Mesodermal cell (in vitro differentiated cells): ENCODE data around the gene COQ10A.
A peak's percentile ranks its signal among the peaks of the same experiment; 100 is the strongest.
"Not testable (repeated sequence)": the region's sequence is repeated elsewhere in the genome, so short reads cannot be mapped to it uniquely, and the experiment has no call there.

Source experiments
- H3K27ac ChIP-seq: 2 replicates; pipeline ENCODE4 v1.7.0; 2013; ENCODE audit warnings: mild to moderate bottlenecking, low read depth, low read length, moderate library complexity; ENCODE audit not compliant: severe bottlenecking
- H3K36me3 ChIP-seq: 2 replicates; pipeline ENCODE4 v1.7.1; 2013; ENCODE audit warnings: mild to moderate bottlenecking, low read length, moderate library complexity; ENCODE audit not compliant: control insufficient read depth, insufficient read depth
- H3K4me1 ChIP-seq: one replicate; pipeline ENCODE4 v1.7.1; 2013; ENCODE audit warnings: mild to moderate bottlenecking, low read length; ENCODE audit not compliant: insufficient read depth, control insufficient read depth, poor library complexity, severe bottlenecking
- H3K4me3 ChIP-seq: 2 replicates; pipeline ENCODE4 v1.7.0; 2013; ENCODE audit warnings: low read length, control low read depth, mild to moderate bottlenecking; ENCODE audit not compliant: insufficient read depth, poor library complexity, severe bottlenecking; ENCODE audit errors: extremely low read depth
- H3K9me3 ChIP-seq: 2 replicates; pipeline ENCODE4 v1.7.1; 2013; ENCODE audit warnings: mild to moderate bottlenecking, low read length, moderate library complexity; ENCODE audit not compliant: control insufficient read depth
- WGBS, 2 experiments: methylation state at CpG; one replicate each; pipeline ENCODE4 v1.1.5; 2013; ENCODE audit warnings: missing lambda C conversion rate in 2 of 2; ENCODE audit not compliant: insufficient coverage in 2 of 2; 5-methylcytosine and 5-hydroxymethylcytosine counted together

Gene COQ10A

DNA sequence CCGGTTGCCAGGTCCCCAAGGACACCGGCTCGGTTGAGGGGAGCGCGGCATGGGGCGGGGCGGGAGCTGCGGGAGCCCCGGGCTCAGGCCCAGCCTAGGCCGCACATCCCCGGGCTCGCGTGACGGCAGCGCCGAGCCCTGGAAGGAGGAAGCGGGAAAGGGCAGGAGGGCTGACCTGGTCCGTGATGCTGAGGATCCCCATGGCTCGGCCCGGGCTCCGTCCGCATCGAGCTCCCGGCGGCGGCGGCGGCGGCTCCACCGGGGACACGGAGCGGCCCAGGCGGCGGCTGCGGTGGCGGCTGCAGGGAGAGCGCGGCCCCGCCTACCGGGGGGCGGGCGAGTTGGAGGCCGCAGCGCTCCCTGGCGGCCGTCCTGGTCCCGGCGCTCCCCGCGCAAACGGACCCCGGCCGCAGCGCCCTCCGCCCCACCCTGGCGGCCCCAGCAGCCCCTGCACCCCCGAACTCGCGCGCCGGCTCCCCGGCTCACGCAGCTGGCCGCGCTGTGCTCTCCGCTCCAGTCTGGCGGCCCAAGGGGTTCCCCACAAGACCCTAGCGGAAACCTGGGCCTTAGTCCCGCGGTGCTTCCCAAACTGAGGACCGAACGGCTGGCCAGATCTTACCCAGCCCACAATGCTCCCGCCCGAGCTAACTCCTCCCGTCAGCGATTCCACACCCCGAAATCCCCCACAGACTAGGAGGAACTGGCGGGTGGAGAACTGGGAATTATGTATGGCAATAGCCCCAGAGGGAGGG is 8.5 kb upstream of the COQ10A start, which contains the start of gene ANKRD52:
Gene ANKRD52 (minus strand): TSS at position 317 of the 752 bp plus-strand sequence. CDS start 115 bp downstream, at position 202.
- 0% methylated on average over 47 to 62 of the region's 78 CpGs for WGBS, 2 experiments
- peaks cover 40% of the 10 kb centered on the region for H3K36me3 ChIP-seq

DNA sequence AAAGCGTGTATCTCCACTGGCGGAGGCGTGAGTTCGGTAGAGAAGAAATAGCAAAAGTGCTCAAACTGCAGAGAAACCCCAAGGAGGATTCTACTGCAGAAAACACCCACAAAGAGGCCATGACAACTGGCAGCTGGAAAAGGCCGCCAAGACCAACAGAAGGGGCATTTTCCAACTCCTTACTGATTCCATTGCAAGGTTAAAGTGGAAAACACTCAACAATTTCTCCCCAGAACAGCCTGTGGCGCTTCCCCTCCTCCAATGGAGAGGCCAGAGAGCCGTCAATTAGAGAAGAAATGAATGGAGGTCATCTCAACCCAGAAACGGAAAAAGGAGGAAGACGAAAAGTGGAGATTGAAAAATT is 7.9 kb upstream of the COQ10A start:
- Histone ChIP-seq H3K4me3 (peak overlapping the region; percentile 99), H3K27ac (no peak overlapping the region)
- 34 to 54% methylated on average over 4 to 6 of the region's 9 CpGs for WGBS, 2 experiments

More for the DNA sequence above, 8.5 kb upstream of the COQ10A start, which contains the start of gene ANKRD52:
- Histone ChIP-seq H3K9me3 (no peaks in the 10 kb centered on the region), H3K4me1 (peaks cover 11% of the 10 kb centered on the region), H3K4me3 (peak within 1 kb of the TSS; percentile 99), H3K27ac (peak within 1 kb of the TSS; percentile 59)

DNA sequence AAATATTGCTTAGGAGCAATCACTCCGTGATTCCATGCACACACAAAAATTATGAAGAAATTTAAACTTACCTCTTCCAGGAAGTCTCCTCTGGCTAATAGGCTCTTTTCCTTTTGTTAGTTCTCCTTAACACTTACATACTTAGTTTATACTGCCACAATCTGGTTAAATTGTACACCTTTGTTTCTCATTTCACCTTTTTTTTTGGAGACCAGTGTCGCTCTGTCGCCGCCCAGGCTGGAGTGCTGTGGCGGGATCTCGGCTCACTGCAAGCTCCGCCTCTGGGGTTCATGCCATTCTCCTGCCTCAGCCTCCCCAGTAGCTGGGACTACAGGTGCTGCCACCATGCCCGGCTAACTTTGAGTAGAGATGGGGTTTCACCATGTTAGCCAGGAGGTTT is 6.4 kb upstream of the COQ10A start:
- no peaks in the 10 kb centered on the region for H3K9me3 ChIP-seq
- peaks cover 11% of the 10 kb centered on the region for H3K4me1 ChIP-seq
- no peak overlapping the region for H3K27ac ChIP-seq
- 96 to 97% methylated on average over 5 to 7 of the region's 8 CpGs for WGBS, 2 experiments
- peaks cover 19% of the 10 kb centered on the region for H3K36me3 ChIP-seq
- no peak overlapping the region for H3K4me3 ChIP-seq

More for the DNA sequence above, 7.9 kb upstream of the COQ10A start:
- Histone ChIP-seq H3K36me3 (peaks cover 35% of the 10 kb centered on the region), H3K9me3 (no peaks in the 10 kb centered on the region), H3K4me1 (peaks cover 11% of the 10 kb centered on the region)

DNA sequence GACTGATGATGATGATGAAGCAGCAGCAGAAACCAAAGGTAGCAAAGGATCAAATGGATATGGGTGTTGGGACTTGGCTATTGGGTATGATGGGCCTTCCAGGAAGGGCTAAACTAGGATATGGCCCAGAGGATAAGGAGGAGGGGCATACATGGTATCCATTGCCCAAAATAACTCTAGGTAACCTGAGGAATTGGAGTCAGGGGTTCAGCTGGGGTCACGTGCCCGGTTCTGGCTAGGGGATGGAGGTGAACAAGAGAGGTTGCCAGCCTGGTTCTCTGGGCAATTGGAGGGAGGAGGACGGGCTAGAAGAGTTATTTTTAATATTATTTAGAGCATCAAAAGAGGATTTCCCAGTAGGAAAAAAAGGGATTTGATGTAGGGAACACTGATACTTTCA is 5.8 kb upstream of the COQ10A start:
- Histone ChIP-seq H3K27ac (no peak overlapping the region), H3K36me3 (peaks cover 13% of the 10 kb centered on the region), H3K4me1 (peaks cover 11% of the 10 kb centered on the region), H3K9me3 (no peaks in the 10 kb centered on the region), H3K4me3 (no peak overlapping the region)
- 100% methylated on average over 3 of the region's 3 CpGs; no CpG with 5 or more reads in 1 of the 2 experiments for WGBS, 2 experiments

DNA sequence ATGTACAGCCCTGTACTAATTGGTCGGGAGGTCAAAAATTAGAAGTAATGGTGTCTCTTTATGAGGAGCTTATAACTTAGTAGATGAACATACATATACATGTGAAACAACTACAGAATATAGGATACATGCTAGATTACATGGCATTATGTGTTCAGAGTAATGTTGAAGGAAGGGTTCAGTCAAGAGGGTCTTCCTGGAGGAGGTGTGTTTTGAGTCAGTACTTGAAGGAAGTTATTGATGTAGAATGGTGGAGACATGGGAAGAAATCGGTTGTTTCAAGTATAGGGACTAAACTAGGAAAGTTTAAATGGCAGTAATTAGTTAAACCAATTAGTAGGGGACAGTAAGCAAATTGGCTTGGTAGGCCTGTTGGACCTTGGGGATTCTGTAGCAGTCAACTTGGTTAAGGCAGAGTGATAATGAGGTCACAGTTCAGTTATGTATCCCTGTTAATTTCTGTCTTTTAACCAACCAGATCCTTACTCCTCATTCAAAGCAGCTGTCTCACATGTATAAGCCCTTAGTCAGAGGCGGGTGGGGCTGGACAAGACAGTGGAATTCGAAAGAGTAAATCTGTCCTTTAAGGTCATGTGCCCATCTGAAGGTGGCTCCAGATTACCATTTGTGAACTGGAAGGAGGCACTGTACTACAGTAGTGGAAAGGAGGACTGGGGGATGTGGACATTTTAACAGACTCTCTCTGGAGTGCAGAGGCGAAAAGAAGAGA is 5.1 kb upstream of the COQ10A start:
- no peaks in the 10 kb centered on the region for H3K9me3 ChIP-seq
- H3K36me3 ChIP-seq: peaks cover 6% of the 10 kb centered on the region
- WGBS, 2 experiments: 92 to 93% methylated on average over 3 to 4 of the region's 5 CpGs

DNA sequence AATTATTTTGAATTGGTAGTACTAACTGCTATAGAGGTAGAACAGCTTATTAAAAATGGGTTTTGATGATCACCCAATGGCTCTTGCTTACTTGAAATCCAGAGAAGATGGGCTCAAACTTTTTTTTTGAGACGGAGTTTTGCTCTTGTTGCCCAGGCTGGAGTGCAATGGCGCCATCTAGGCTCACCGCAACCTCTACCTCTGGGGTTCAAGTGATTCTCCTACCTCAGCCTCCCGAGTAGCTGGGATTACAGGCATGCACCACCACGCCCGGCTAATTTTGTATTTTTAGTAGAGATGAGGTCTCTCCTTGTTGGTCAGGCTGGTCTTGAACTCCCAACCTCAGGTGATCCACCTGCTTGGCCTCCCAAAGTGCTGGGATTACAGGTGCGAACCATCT is 3.8 kb upstream of the COQ10A start:
- not testable (repeated sequence) for H3K36me3 ChIP-seq, H3K4me1 ChIP-seq, H3K4me3 ChIP-seq, H3K27ac ChIP-seq, H3K9me3 ChIP-seq
- WGBS, 2 experiments: 86 to 96% methylated on average over 3 to 5 of the region's 7 CpGs

More for the DNA sequence above, 5.1 kb upstream of the COQ10A start:
- Histone ChIP-seq H3K27ac (peak overlapping the region; percentile 68), H3K4me3 (no peak overlapping the region), H3K4me1 (peaks cover 7% of the 10 kb centered on the region)

DNA sequence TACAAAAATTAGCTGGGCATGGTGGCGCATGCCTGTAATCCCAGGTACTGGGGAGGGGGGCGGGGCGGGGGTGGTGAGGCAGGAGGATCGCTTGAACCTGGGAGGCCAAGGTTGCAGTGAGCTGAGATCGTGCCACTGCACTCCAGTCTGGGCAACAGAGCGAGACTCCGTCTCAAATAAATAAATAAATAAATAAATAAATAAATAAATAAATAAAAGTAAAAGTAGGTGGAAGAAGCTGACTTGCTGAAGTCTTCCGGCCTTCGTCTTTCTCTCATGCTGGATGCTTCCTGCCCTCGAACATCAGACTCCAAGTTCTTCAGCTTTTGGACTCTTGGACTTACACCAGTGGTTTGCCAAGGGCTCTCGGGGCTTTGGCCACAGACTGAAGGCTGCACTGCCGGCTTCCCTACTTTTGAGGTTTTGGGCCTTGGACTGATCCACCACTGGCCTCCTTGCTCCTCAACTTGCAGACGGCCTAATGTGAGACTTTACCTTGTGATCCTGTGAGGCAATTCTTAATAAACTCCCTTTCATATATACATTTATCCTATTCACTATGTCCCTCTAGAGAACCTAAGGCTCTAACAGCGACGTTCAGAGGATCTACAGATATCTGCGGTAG is 562 bp upstream of the COQ10A start:
- peak overlapping the region; percentile 64 for H3K4me3 ChIP-seq
- H3K4me1 ChIP-seq, H3K9me3 ChIP-seq: not testable (repeated sequence)
- H3K36me3 ChIP-seq: peaks cover 20% of the 10 kb centered on the region
- H3K27ac ChIP-seq: peak overlapping the region; percentile 95
- 59 to 72% methylated on average over 9 to 13 of the region's 16 CpGs for WGBS, 2 experiments

DNA sequence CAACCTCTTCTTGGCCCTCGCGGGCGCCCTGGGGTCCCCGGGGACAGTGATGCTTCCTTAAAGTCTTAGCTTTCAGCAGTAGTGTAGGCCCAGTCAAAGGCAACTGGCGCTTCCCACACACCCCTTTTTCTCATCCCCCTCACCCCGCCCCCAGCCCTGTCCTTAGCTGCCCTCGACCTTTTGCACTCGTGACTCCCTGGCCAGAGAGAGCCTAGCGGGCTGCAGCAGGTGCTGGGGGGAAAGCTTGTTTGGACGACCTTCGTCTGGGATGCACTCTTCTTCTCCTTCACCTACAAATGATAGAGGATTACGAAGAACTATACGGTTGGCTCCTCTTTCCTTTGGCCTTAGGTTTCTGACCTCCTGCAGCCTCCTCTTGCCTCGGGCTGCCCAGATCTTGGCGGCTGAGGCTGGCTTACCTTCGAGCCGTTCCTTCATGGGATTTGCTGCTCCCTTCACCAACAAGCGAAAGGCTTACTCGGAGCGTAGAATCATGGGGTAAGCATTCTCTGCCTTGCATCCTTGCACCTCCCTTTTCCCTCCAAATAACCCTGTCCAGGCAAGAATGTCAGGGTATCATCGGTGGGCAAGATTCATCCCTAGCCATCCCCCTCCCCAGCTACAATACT is 815 bp downstream of the COQ10A start:
- H3K4me3 ChIP-seq: peak overlapping the region; percentile 64
- H3K27ac ChIP-seq: peak overlapping the region; percentile 95
- H3K36me3 ChIP-seq: peaks cover 32% of the 10 kb centered on the region
- H3K4me1 ChIP-seq: peaks cover 4% of the 10 kb centered on the region
- no peaks in the 10 kb centered on the region for H3K9me3 ChIP-seq
- WGBS, 2 experiments: 38% methylated on average over 9 to 15 of the region's 21 CpGs

DNA sequence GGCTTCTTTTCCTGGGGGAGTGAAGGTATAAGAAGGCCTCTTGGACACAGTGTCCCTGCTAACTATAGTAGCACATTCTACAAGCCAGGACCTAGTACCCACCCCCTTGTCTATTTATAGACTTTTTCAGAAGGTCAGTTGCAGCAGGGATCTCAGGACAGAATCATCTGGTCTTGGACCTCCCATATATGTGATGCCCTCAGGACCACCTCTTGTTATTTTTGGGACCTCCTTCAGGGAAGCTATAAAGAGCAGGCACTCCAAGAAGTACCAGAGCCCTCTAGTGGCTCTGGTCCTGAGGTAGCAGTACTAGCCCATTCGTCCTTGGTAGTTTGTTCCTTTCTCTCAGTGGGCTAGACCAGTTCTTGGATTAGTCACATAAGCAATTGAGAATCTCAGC is 4.3 kb downstream of the COQ10A start:
- Histone ChIP-seq H3K4me1 (peaks cover 4% of the 10 kb centered on the region), H3K9me3 (no peaks in the 10 kb centered on the region), H3K36me3 (peaks cover 65% of the 10 kb centered on the region), H3K4me3 (no peak overlapping the region), H3K27ac (no peak overlapping the region)
- 40 to 60% methylated on average over 1 of the region's 1 CpG for WGBS, 2 experiments

DNA sequence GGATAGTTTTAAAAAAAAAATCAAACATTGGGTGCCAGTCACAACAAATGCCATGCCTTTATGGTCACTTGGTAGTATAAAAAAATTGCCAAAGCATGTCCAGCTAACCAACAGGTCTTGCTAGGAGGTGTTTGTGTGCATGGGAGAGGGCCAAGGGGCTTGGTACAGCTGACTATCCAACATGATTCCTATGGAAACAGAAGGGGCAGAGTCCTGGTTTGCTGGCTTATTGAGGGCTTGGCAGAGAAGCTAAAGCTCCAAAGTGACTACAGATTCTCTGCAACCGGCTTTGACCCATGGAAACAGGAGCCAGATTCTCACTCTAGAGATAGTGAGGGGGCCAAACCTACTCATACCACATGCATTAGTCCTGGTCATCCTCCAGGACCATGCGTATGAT is 5.7 kb downstream of the COQ10A start:
- not testable (repeated sequence) for H3K4me1 ChIP-seq, H3K9me3 ChIP-seq, H3K4me3 ChIP-seq, H3K27ac ChIP-seq
- WGBS, 2 experiments: 100% methylated on average over 1 of the region's 2 CpGs; no CpG with 5 or more reads in 1 of the 2 experiments
- peaks cover 71% of the 10 kb centered on the region for H3K36me3 ChIP-seq
